ENCODE results near the gene NR6A1.

Gene NR6A1

DNA sequence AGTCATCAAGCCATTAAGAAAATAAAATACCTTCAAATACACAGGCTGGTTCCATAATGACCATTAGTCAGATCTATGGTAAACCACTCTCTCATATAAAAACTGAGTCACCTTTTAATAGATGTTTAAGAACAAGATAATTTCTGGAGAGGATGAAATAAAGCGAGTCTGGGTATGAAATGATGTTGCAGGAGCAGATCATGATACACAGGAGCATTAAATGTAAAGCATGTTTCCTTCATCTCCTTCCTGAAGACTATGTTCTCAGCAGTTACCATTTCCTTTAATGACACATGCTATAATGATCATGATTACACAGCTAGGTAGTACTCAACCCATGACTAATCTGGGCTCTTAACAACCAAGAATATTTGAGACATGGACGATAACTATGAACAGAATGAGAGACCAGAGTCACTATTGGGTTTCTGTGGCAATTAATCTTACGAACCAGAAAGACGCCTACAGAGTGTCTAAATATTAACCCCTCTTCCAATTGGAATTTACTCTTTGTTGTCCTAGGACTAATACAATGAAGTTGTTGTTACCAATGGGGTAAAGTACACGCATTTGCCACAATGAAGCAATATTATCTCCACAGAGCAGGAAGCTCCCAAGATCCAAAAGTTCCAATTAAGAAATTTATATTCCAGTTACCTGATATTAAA lies 105.6 kb downstream of the NR6A1 start:
- Histone ChIP-seq H3K36me3 (ENCODE audit: insufficient read depth) (no peaks in the 10 kb centered on the region), H3K27ac (no peak overlapping the region), H4K20me1 (ENCODE audit: insufficient read depth) (no peaks in the 10 kb centered on the region), H2AFZ (ENCODE audit: low read depth) (no peak overlapping the region), H3K4me1 (ENCODE audit: low read depth, poor library complexity, severe bottlenecking) (no peaks in the 10 kb centered on the region), H3K4me2 (no peak overlapping the region), H3K4me3 (IDR thresholded peaks at IDR 0.05; ENCODE audit: insufficient read depth, low read depth, low read length) (no peak overlapping the region), H3K79me2 (ENCODE audit: insufficient read depth, low read depth) (no peaks in the 10 kb centered on the region), H3K9ac (no peak overlapping the region), H3K27me3 (ENCODE audit: insufficient read depth, low read depth) (no peaks in the 10 kb centered on the region)
- TF ChIP-seq, protein P1, sequence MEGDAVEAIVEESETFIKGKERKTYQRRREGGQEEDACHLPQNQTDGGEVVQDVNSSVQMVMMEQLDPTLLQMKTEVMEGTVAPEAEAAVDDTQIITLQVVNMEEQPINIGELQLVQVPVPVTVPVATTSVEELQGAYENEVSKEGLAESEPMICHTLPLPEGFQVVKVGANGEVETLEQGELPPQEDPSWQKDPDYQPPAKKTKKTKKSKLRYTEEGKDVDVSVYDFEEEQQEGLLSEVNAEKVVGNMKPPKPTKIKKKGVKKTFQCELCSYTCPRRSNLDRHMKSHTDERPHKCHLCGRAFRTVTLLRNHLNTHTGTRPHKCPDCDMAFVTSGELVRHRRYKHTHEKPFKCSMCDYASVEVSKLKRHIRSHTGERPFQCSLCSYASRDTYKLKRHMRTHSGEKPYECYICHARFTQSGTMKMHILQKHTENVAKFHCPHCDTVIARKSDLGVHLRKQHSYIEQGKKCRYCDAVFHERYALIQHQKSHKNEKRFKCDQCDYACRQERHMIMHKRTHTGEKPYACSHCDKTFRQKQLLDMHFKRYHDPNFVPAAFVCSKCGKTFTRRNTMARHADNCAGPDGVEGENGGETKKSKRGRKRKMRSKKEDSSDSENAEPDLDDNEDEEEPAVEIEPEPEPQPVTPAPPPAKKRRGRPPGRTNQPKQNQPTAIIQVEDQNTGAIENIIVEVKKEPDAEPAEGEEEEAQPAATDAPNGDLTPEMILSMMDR (conservative IDR thresholded peaks at IDR 0.05; ENCODE audit: low read depth, low read length), result no peak

DNA sequence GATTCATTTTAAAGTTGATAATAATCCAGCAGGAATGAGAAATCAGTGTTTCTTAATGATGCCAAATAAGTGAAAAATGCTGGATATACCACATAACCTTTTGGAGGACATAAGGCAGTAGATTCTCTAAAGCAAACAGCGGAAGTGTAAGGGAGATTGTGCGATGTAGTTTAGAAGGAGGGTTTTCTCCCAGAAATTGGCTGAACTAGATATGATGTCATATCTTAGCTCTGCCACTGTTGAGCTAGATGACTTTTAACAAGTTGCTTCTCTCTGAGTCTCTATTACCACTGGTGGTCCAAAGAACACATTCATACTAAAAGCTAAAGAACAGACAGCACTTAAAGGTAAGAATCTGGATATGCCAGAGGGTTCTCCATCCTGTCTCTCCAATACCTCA lies 107.0 kb downstream of the NR6A1 start:
- Histone ChIP-seq H3K4me2 (no peak overlapping the region), H3K9ac (no peak overlapping the region), H3K27ac (no peak overlapping the region), H3K4me1 (ENCODE audit: low read depth, poor library complexity, severe bottlenecking) (no peaks in the 10 kb centered on the region), H3K79me2 (ENCODE audit: insufficient read depth, low read depth) (no peaks in the 10 kb centered on the region), H2AFZ (ENCODE audit: low read depth) (no peak overlapping the region), H3K4me3 (IDR thresholded peaks at IDR 0.05; ENCODE audit: insufficient read depth, low read depth, low read length) (no peak overlapping the region), H3K36me3 (ENCODE audit: insufficient read depth) (no peaks in the 10 kb centered on the region), H4K20me1 (ENCODE audit: insufficient read depth) (no peaks in the 10 kb centered on the region), H3K27me3 (ENCODE audit: insufficient read depth, low read depth) (no peaks in the 10 kb centered on the region)
- TF ChIP-seq, protein P1 (conservative IDR thresholded peaks at IDR 0.05; ENCODE audit: low read depth, low read length), result no peak

DNA sequence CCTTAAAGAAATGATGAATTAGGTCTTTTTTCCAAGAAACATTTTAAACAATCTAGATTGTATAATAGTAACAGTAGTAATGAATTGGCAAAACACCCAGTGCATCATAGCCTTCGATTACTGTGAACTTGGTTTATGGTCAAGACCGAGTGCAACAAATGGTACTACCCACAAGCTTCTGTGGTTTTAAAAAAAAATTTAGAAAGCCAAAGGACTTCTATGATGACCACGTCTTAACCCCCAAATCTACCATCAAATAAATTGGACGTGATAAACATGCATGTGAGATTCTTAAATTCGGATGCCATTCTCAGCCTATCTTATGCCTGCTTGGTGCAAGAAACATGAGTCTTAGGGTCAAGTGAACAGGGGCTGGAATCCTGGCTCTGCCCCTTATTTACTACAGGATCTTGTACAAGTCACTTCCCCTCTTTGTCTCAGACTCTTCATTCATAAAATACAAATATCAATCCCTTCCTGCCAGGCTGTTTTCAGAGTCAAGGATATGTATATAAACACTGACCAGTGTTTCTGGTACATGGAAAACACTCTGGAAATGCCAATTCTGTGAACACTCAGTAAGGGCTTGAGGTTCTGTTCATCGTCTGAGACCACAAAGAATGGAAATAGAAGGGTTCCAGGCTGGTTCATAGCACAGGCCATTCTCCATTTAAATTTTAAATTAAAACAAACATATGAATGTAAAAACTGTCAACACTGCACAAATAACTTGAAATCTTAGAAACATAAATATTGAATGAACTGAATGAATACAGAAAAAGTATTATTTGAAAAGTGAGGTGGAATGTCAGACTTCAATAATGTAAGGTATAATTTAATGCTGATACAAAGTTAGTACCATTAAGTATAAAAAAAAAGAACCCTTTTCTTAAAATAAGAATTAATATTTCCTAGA lies 107.8 kb downstream of the NR6A1 start:
- Histone ChIP-seq H3K4me3 (IDR thresholded peaks at IDR 0.05; ENCODE audit: insufficient read depth, low read depth, low read length) (no peak overlapping the region), H3K27me3 (ENCODE audit: insufficient read depth, low read depth) (no peaks in the 10 kb centered on the region), H2AFZ (ENCODE audit: low read depth) (no peak overlapping the region), H3K36me3 (ENCODE audit: insufficient read depth) (no peaks in the 10 kb centered on the region), H3K4me1 (ENCODE audit: low read depth, poor library complexity, severe bottlenecking) (no peaks in the 10 kb centered on the region), H3K79me2 (ENCODE audit: insufficient read depth, low read depth) (no peaks in the 10 kb centered on the region), H4K20me1 (ENCODE audit: insufficient read depth) (no peaks in the 10 kb centered on the region), H3K27ac (no peak overlapping the region), H3K4me2 (no peak overlapping the region), H3K9ac (no peak overlapping the region)
- TF ChIP-seq, protein P1 (conservative IDR thresholded peaks at IDR 0.05; ENCODE audit: low read depth, low read length), result no peak

DNA sequence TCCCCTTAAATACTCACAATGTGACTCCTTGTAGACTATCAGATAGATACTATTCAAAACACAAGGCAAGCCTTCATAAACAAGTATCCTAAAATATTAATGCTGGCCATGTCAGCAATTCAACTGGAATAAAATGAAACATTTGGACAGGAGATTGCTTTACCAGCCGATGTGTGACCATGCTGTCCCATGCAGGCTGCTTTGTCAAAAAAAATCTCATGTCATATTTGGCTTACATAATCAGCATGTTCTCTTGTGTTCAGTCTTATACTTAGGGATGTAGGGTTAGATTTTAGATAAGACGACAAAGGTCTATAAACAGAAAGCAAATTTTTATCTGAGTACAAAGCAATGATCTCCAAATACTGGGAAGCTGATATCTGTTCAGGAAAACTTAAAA lies 108.5 kb downstream of the NR6A1 start:
- H3K4me2 ChIP-seq, result no peak overlapping the region
- H3K9ac ChIP-seq, result no peak overlapping the region

More for the DNA sequence above, 108.5 kb downstream of the NR6A1 start:
- no peak overlapping the region for H2AFZ ChIP-seq (ENCODE audit: low read depth)
- no peak overlapping the region for H3K4me3 ChIP-seq (IDR thresholded peaks at IDR 0.05; ENCODE audit: insufficient read depth, low read depth, low read length)
- no peaks in the 10 kb centered on the region for H3K27me3 ChIP-seq (ENCODE audit: insufficient read depth, low read depth)
- H3K27ac ChIP-seq, result no peak overlapping the region
- no peaks in the 10 kb centered on the region for H3K79me2 ChIP-seq (ENCODE audit: insufficient read depth, low read depth)
- no peaks in the 10 kb centered on the region for H4K20me1 ChIP-seq (ENCODE audit: insufficient read depth)
- no peaks in the 10 kb centered on the region for H3K36me3 ChIP-seq (ENCODE audit: insufficient read depth)
- no peaks in the 10 kb centered on the region for H3K4me1 ChIP-seq (ENCODE audit: low read depth, poor library complexity, severe bottlenecking)
- TF ChIP-seq, protein P1 (conservative IDR thresholded peaks at IDR 0.05; ENCODE audit: low read depth, low read length), result no peak

All from KMS-11 (cell line).